SK-N-SH (cell line): Measurements from ENCODE around the gene CENPX. TPM values are rescaled to one million over a fixed set of nuclear protein-coding genes. Genes with fewer than 3 reads are reported as not detected.

ENCODE experiments used
- CTCF ChIA-PET: fragments of 300-600, 350-600 bp; formaldehyde crosslinking; extraction: SDS; loops from one replicate; lab custom pipeline; 2021; lab: Yijun Ruan, JAX
- POLR2A ChIA-PET: fragments of 350-600 bp; sonication (Branson Sonifier 250); formaldehyde crosslinking; extraction: SDS; loops from one replicate; lab custom pipeline; 2020; ENCODE audit warnings: antibody characterized with exemption, inconsistent platforms; lab: Yijun Ruan, JAX
- DNase-seq: peaks from one replicate; pipeline ENCODE4 v3.0.0; 2012
- H2AFZ ChIP-seq: fragments of 200-600 bp; sonication (generic); 2 replicates; pipeline ENCODE4 v1.8.1; 2016; ENCODE audit warnings: antibody characterized with exemption, mild to moderate bottlenecking, low read depth
- H3F3A ChIP-seq: fragments of 200-600 bp; sonication (generic); replicated peaks from 2 replicates; pipeline ENCODE3; 2016; ENCODE audit warnings: antibody characterized with exemption, mild to moderate bottlenecking; ENCODE audit not compliant: insufficient read depth
- H3K27ac ChIP-seq, 2 experiments: fragments of 200-500 bp in 1 of 2; fragments of 200-600 bp in 1 of 2; sonication (Bioruptor generic) in 1 of 2; sonication (generic), shearing (Covaris generic) in 1 of 2; 2 replicates each; pipeline versions ENCODE4 v1.5.1 to v1.6.1; 2014 to 2016; ENCODE audit warnings: low read depth in 2 of 2, inconsistent platforms in 1 of 2, low read length in 1 of 2, mild to moderate bottlenecking in 1 of 2, mixed read lengths in 1 of 2
- H3K27me3 ChIP-seq: fragments of 200-600 bp; sonication (generic), shearing (Covaris generic); 2 replicates; pipeline ENCODE4 v1.6.1; 2016; ENCODE audit warnings: mixed run types; ENCODE audit not compliant: insufficient read depth
- H3K36me3 ChIP-seq, 2 experiments: fragments of 200-500 bp in 1 of 2; fragments of 200-600 bp in 1 of 2; sonication (Bioruptor generic) in 1 of 2; sonication (generic) in 1 of 2; replicated peaks in 1 of 2; 2 replicates each; pipeline versions ENCODE3 to v1.5.1; 2014 to 2016; ENCODE audit warnings: low read length in 1 of 2, mild to moderate bottlenecking in 1 of 2; ENCODE audit not compliant: insufficient read depth in 2 of 2, control insufficient read depth in 1 of 2
- H3K4me1 ChIP-seq, 2 experiments: fragments of 200-500 bp in 1 of 2; fragments of 200-600 bp in 1 of 2; sonication (Bioruptor generic) in 1 of 2; sonication (generic), shearing (Covaris generic) in 1 of 2; 2 replicates each; pipeline versions ENCODE4 v1.5.1 to v1.6.1; 2014 to 2016; ENCODE audit warnings: low read depth in 1 of 2, low read length in 1 of 2, mixed run types in 1 of 2; ENCODE audit not compliant: insufficient read depth in 2 of 2, control insufficient read depth in 1 of 2
- H3K4me2 ChIP-seq: fragments of 200-600 bp; sonication (generic), shearing (Covaris generic); 2 replicates; pipeline ENCODE4 v1.6.1; 2017; ENCODE audit warnings: mixed run types
- H3K4me3 ChIP-seq, 2 experiments: fragments of 200-500 bp in 1 of 2; fragments of 200-600 bp in 1 of 2; sonication (Bioruptor generic) in 1 of 2; sonication (generic), shearing (Covaris generic) in 1 of 2; 2 replicates each; pipeline versions ENCODE4 v1.5.1 to v1.8.1; 2014 to 2016; ENCODE audit warnings: low read depth in 2 of 2, inconsistent platforms in 1 of 2, low read length in 1 of 2, mild to moderate bottlenecking in 1 of 2, mixed read lengths in 1 of 2, moderate library complexity in 1 of 2
- H3K79me2 ChIP-seq: fragments of 200-600 bp; sonication (generic); 2 replicates; pipeline ENCODE4 v1.8.1; 2017; ENCODE audit warnings: mild to moderate bottlenecking; ENCODE audit not compliant: insufficient read depth
- H3K9ac ChIP-seq: fragments of 200-600 bp; sonication (generic); 2 replicates; pipeline ENCODE4 v1.6.1; 2017; ENCODE audit warnings: mixed run types
- H3K9me2 ChIP-seq: fragments of 200-600 bp; sonication (generic); 2 replicates; pipeline ENCODE4 v1.6.1; 2017; ENCODE audit warnings: mixed run types
- H3K9me3 ChIP-seq: fragments of 200-600 bp; sonication (generic); 2 replicates; pipeline ENCODE4 v1.6.1; 2017; ENCODE audit warnings: mixed run types, mild to moderate bottlenecking, moderate library complexity
- H4K20me1 ChIP-seq: fragments of 200-600 bp; sonication (generic); 2 replicates; pipeline ENCODE4 v1.6.1; 2017; ENCODE audit warnings: mild to moderate bottlenecking, mixed run types; ENCODE audit not compliant: insufficient read depth
- EP300 ChIP-seq, 2 experiments: IDR thresholded peaks; 2 replicates each; pipeline versions ENCODE4 v1.4.0 to v1.6.1; 2012; ENCODE audit warnings: borderline replicate concordance in 1 of 2, low read depth in 1 of 2, low read length in 1 of 2
- FOXJ3 ChIP-seq: sonication (generic); formaldehyde crosslinking; IDR thresholded peaks from 2 replicates; pipeline ENCODE4 v1.5.1; 2020; ENCODE audit warnings: mild to moderate bottlenecking, missing genetic modification reagents
- FOXM1 ChIP-seq: IDR thresholded peaks from 2 replicates; pipeline ENCODE4 v1.4.0; 2012; ENCODE audit warnings: low read depth, mild to moderate bottlenecking
- MXI1 ChIP-seq: IDR thresholded peaks from 2 replicates; pipeline ENCODE4 v1.6.1; 2012; ENCODE audit warnings: mild to moderate bottlenecking, low read depth, low read length, improper control_type of control experiment
- NRF1 ChIP-seq: IDR thresholded peaks from 2 replicates; pipeline ENCODE4 v1.6.1; 2012; ENCODE audit warnings: low read depth, mild to moderate bottlenecking, low read length
- POLR2AphosphoS5 ChIP-seq: IDR thresholded peaks from 2 replicates; pipeline ENCODE4 v1.6.1; 2012; ENCODE audit warnings: low read depth, low read length
- RCOR1 ChIP-seq: fragments of 150-350 bp; IDR thresholded peaks from 2 replicates; pipeline ENCODE4 v1.6.1; 2017; ENCODE audit warnings: antibody characterized with exemption, low read length
- SIN3A ChIP-seq: IDR thresholded peaks from 2 replicates; pipeline ENCODE4 v1.6.1; 2012; ENCODE audit warnings: low read depth, mild to moderate bottlenecking, low read length, moderate library complexity, borderline replicate concordance
- TCF12 ChIP-seq: IDR thresholded peaks from 2 replicates; pipeline ENCODE4 v1.4.0; 2012
- TEAD4 ChIP-seq: IDR thresholded peaks from 2 replicates; pipeline ENCODE4 v1.4.0; 2012; ENCODE audit warnings: mild to moderate bottlenecking, borderline replicate concordance; ENCODE audit not compliant: insufficient read depth
- YY1 ChIP-seq: IDR thresholded peaks from 2 replicates; pipeline ENCODE4 v1.4.0; 2012; ENCODE audit warnings: low read depth, mild to moderate bottlenecking
- WGBS: methylation state at CpG from one replicate; pipeline ENCODE4 v1.1.6; 2017; ENCODE audit warnings: low lambda C conversion rate; 5-methylcytosine and 5-hydroxymethylcytosine counted together
- polyA plus RNA-seq, 3 experiments: library from polyadenylated mRNA; depleted of rRNA; stranded (reverse); fragments of >200 nt; gene quantifications; 2 replicates each; pipeline ENCODE4 v1.2.3, GENCODE V29; 2012

Gene CENPX
- polyA plus RNA-seq, 1 of the 3 experiments (the other 2 are of a cell fraction): 255 TPM

GRCh38 chr17:81999976-82000802 lies 22.5 kb downstream of the CENPX start:
- no peaks in the 10 kb centered on the region for H3K9me3 ChIP-seq
- H3F3A ChIP-seq: peaks cover 28% of the 10 kb centered on the region
- no peaks in the 10 kb centered on the region for H3K9me2 ChIP-seq
- no peak overlapping the region for H2AFZ ChIP-seq
- H3K9ac ChIP-seq: no peak overlapping the region
- no peaks in the 10 kb centered on the region for H3K36me3 ChIP-seq
- no peaks in the 10 kb centered on the region for H3K27me3 ChIP-seq
- H3K4me1 ChIP-seq: peaks cover 3 to 25% of the 10 kb centered on the region in 2 experiments; a peak in 3 of 4 replicates
- WGBS: 94% methylated on average over 31 of the region's 36 CpGs
- CTCF ChIA-PET: interaction anchor here (6.3 kb wide), 1 partner anchor 39 kb away, joined by 56 read pairs; the partner anchor contains the start of gene NOTUM
- H3K4me2 ChIP-seq: no peak overlapping the region
- TF ChIP-seq NRF1: no peak
- peaks cover 11% of the 10 kb centered on the region for H3K79me2 ChIP-seq
- no peaks in the 10 kb centered on the region for H4K20me1 ChIP-seq
- POLR2A ChIA-PET: no interaction called here
- H3K4me3 ChIP-seq: no peak overlapping the region
- DNase-seq: no peak
- H3K27ac ChIP-seq: no peak overlapping the region

- H3K79me2 ChIP-seq: peaks cover 11% of the 10 kb centered on the region
- H4K20me1 ChIP-seq: no peaks in the 10 kb centered on the region
- no peak for DNase-seq
- TF ChIP-seq TCF12: no peak
- TF ChIP-seq SIN3A: no peak
- no peak for TF ChIP-seq YY1
- no peak for TF ChIP-seq EP300 (IDR thresholded peaks at IDR 0.05; ENCODE audit: borderline replicate concordance in 1 of 2, low read depth in 1 of 2, low read length in 1 of 2)
- no peak for TF ChIP-seq FOXJ3
- TF ChIP-seq MXI1: no peak
- peaks cover 0 to 2% of the 10 kb centered on the region in 2 experiments for H3K36me3 ChIP-seq
- H3K9me2 ChIP-seq: no peaks in the 10 kb centered on the region
- no peak overlapping the region for H3K4me2 ChIP-seq
- CTCF ChIA-PET: interaction anchor here (0.7 to 6.3 kb wide), 2 partner anchors 39 to 46 kb away, joined by 3 to 56 read pairs; partner anchors contain the start of gene NOTUM
- no peak overlapping the region for H3K9ac ChIP-seq
- no peaks in the 10 kb centered on the region for H3K27me3 ChIP-seq
- H3K4me1 ChIP-seq: peaks cover 3 to 19% of the 10 kb centered on the region in 2 experiments; a peak in 3 of 4 replicates
- H3K4me3 ChIP-seq: no peak overlapping the region
- peaks cover 28% of the 10 kb centered on the region for H3F3A ChIP-seq
- POLR2A ChIA-PET: no interaction called here
- no peaks in the 10 kb centered on the region for H3K9me3 ChIP-seq
- H3K27ac ChIP-seq: no peak overlapping the region
- no peak overlapping the region for H2AFZ ChIP-seq
- 96% methylated on average over 10 of the region's 12 CpGs for WGBS
Observed at GRCh38 chr17:81999587-81999975, 23.1 kb downstream of the CENPX start.

DNA sequence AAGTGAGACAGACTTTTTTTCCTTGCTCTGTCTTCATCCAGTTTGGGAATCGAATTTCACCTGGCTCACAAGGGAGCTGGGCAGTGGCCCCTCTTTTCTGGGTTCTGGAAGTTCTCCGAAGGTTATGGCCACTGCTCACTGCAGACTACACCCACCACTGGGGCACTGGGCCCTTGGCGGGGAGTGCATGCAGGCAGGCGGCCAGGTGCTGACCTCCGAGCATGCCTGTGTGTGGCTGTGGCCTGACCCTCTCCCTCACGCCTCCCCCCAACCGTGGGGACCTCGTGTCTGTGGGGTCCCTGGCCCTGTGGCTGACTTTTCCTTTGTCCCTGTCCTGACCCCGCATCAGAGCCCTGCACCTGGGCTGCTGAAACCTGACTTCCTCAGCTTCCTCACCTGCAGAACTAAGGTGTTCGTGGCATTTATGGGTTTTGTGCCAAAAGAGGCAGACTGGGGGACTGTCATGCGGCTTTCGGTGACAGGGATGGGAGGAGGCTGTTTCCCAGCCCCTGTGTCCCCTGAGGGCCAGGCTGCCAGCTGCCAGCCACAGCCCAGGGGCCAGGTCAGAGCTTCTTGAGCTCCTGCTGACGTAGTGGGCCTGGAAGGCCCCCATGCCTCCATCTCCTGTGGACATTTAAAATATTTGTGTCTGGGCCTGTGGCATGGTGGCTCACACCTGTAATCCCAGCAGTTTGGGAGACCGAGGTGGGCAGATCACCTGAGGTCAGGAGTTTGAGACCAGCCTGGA lies 23.8 kb downstream of the CENPX start:
- Histone ChIP-seq H3K9ac (no peak overlapping the region), H3K4me2 (no peak overlapping the region), H3K36me3 (peaks cover 0 to 7% of the 10 kb centered on the region in 2 experiments), H2AFZ (no peak overlapping the region), H3K9me3 (no peaks in the 10 kb centered on the region), H4K20me1 (no peaks in the 10 kb centered on the region), H3K27me3 (no peaks in the 10 kb centered on the region), H3K79me2 (peaks cover 11% of the 10 kb centered on the region), H3K4me3 (no peak overlapping the region), H3K9me2 (no peaks in the 10 kb centered on the region), H3F3A (peaks cover 21% of the 10 kb centered on the region), H3K4me1 (peaks cover 3 to 12% of the 10 kb centered on the region in 2 experiments; a peak in 3 of 4 replicates), H3K27ac (no peak overlapping the region)
- ChIA-PET CTCF (interaction anchor here (0.7 to 6.3 kb wide), 3 partner anchors 22 to 45 kb away, joined by 3 to 56 read pairs (median 43); partner anchors contain the start of genes CENPX and NOTUM), POLR2A (no interaction called here)
- no peak for DNase-seq
- WGBS: 88% methylated on average over 10 of the region's 14 CpGs
- TF ChIP-seq TEAD4: no peak
- TF ChIP-seq YY1: no peak
- TF ChIP-seq POLR2AphosphoS5: no peak
- TF ChIP-seq FOXM1: no peak
- TF ChIP-seq RCOR1: no peak
